HFFc6 (cell line): ENCODE measurements around the gene LRRIQ1. TPM values are rescaled to one million over a fixed set of nuclear protein-coding genes. Genes with fewer than 3 reads are reported as not detected.
"Not testable (repeated sequence)": the region's sequence is repeated elsewhere in the genome, so short reads cannot be mapped to it uniquely, and the experiment has no call there.

Source experiments
- DNase-seq: peaks from one replicate; pipeline ENCODE4 v3.0.0-alpha.2; 2018
- H3K27ac Mint-ChIP-seq: 2 replicates; pipeline ENCODE4 v1.8.0; 2020; ENCODE audit warnings: mild to moderate bottlenecking, mixed read lengths
- H3K27me3 Mint-ChIP-seq: 2 replicates; pipeline ENCODE4 v1.8.0; 2021; ENCODE audit warnings: mild to moderate bottlenecking, moderate library complexity, mixed read lengths; ENCODE audit not compliant: insufficient read depth
- H3K36me3 Mint-ChIP-seq: 2 replicates; pipeline ENCODE4 v1.8.0; 2021; ENCODE audit warnings: low read depth, mixed read lengths
- H3K4me1 Mint-ChIP-seq: 2 replicates; pipeline ENCODE4 v1.8.0; 2020; ENCODE audit warnings: low read depth, mixed read lengths
- H3K4me3 Mint-ChIP-seq: 2 replicates; pipeline ENCODE4 v1.8.0; 2020; ENCODE audit warnings: mild to moderate bottlenecking, moderate library complexity, mixed read lengths
- H3K9me3 Mint-ChIP-seq: 2 replicates; pipeline ENCODE4 v1.8.0; 2020; ENCODE audit warnings: mild to moderate bottlenecking, mixed read lengths
- CTCF ChIP-seq: fragments of 200-600 bp; sonication (generic); IDR thresholded peaks from 2 replicates; pipeline ENCODE4 v1.5.0; 2021; ENCODE audit warnings: antibody characterized with exemption, mild to moderate bottlenecking
- total RNA-seq, 6 experiments: library from RNA; stranded (reverse); fragmentation: NEBNext Ultra II Directional; extraction: Animal tissue kit (Norgen Biotek cat#: 25700); gene quantifications; 2 replicates in 1 of 6; 3 replicates in 5 of 6; pipeline ENCODE4 v1.2.3, GENCODE V29; 2021

The LRRIQ1 gene
- total RNA-seq, 6 experiments from 2014 or later = 0.21 to 0.57 TPM; not detected in 4

GRCh38 chr12:85183855-85184254, 147.7 kb downstream of the LRRIQ1 start:
- no peak for TF ChIP-seq CTCF
- no peak overlapping the region for H3K4me3 Mint-ChIP-seq
- no peak for DNase-seq
- no peaks in the 10 kb centered on the region for H3K27me3 Mint-ChIP-seq
- no peaks in the 10 kb centered on the region for H3K4me1 Mint-ChIP-seq
- H3K27ac Mint-ChIP-seq = no peak overlapping the region
- H3K36me3 Mint-ChIP-seq = no peaks in the 10 kb centered on the region
- H3K9me3 Mint-ChIP-seq = no peaks in the 10 kb centered on the region; the same call in 1 of the 2 replicates

GRCh38 chr12:85186236-85186635, 150.1 kb downstream of the LRRIQ1 start:
- Mint-ChIP-seq H3K27ac (no peak overlapping the region), H3K4me1 (no peaks in the 10 kb centered on the region), H3K36me3 (no peaks in the 10 kb centered on the region), H3K9me3 (no peaks in the 10 kb centered on the region; the same call in 1 of the 2 replicates), H3K27me3 (no peaks in the 10 kb centered on the region), H3K4me3 (no peak overlapping the region)
- DNase-seq = no peak
- TF ChIP-seq CTCF = no peak

- Mint-ChIP-seq H3K4me1 (no peaks in the 10 kb centered on the region), H3K9me3 (no peaks in the 10 kb centered on the region), H3K4me3 (no peak overlapping the region), H3K27ac (no peak overlapping the region), H3K36me3 (no peaks in the 10 kb centered on the region), H3K27me3 (no peaks in the 10 kb centered on the region)
- no peak for DNase-seq
- TF ChIP-seq CTCF = no peak
Measured at GRCh38 chr12:85188619-85189018, 152.5 kb downstream of the LRRIQ1 start.

GRCh38 chr12:85190728-85191127, 154.6 kb downstream of the LRRIQ1 start:
- no peak for TF ChIP-seq CTCF
- Mint-ChIP-seq H3K4me1 (no peaks in the 10 kb centered on the region), H3K36me3 (no peaks in the 10 kb centered on the region), H3K9me3 (no peaks in the 10 kb centered on the region), H3K27me3 (no peaks in the 10 kb centered on the region), H3K4me3 (no peak overlapping the region), H3K27ac (no peak overlapping the region)
- no peak for DNase-seq

GRCh38 chr12:85203809-85204208, 167.7 kb downstream of the LRRIQ1 start:
- not testable (repeated sequence) for H3K4me1 Mint-ChIP-seq, H3K27ac Mint-ChIP-seq, H3K36me3 Mint-ChIP-seq, H3K27me3 Mint-ChIP-seq, DNase-seq, H3K4me3 Mint-ChIP-seq
- peaks cover 63% of the 10 kb centered on the region for H3K9me3 Mint-ChIP-seq

GRCh38 chr12:85206543-85206942, 170.4 kb downstream of the LRRIQ1 start:
- DNase-seq = no peak
- Mint-ChIP-seq H3K9me3 (peaks cover 51% of the 10 kb centered on the region), H3K4me3 (no peak overlapping the region), H3K36me3 (peaks cover 10% of the 10 kb centered on the region; the same call in 1 of the 2 replicates), H3K4me1 (no peaks in the 10 kb centered on the region), H3K27me3 (no peaks in the 10 kb centered on the region), H3K27ac (no peak overlapping the region)
- TF ChIP-seq CTCF = no peak

- H3K27me3 Mint-ChIP-seq, H3K27ac Mint-ChIP-seq, H3K4me1 Mint-ChIP-seq, DNase-seq, H3K4me3 Mint-ChIP-seq, H3K36me3 Mint-ChIP-seq: not testable (repeated sequence)
- peaks cover 20% of the 10 kb centered on the region for H3K9me3 Mint-ChIP-seq
Measured at GRCh38 chr12:85224339-85224738, 188.2 kb downstream of the LRRIQ1 start.
